ENCODE results near the gene GLIS1. TPM values are rescaled to one million over a fixed set of nuclear protein-coding genes. Genes with fewer than 3 reads are reported as not detected.

GLIS1 gene
- total and polyA plus RNA-seq, 2 experiments from 2014 or later = 0.26 to 0.31 TPM

DNA sequence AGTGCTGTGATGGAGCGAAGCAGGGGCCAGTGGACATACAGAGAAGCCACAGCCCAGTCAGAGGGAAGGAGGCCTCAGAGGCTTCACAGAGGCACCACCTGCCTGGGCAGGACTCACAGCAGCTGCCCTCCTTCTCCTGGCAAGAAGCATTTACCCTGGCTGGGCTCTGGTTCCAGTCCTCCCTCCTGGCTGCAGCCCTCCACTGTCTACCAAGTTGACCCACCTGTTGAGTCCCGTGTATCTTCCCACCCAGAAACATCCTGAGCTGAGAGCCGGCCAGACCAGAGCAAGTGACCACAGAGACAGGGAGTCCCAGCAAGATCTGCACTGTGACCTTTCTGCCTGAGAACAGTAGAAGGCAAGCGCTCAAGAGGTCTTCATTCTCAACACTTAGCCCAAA, 49.7 kb downstream of the GLIS1 start:
- ATAC-seq (no peak), DNase-seq (ENCODE audit: low spot score) (no peak)
- no peaks in the 10 kb centered on the region for H3K36me3 Mint-ChIP-seq (ENCODE audit: low read depth)
- Histone ChIP-seq H3K4me2 (no peak overlapping the region), H4K20me1 (replicated peaks; ENCODE audit: insufficient read depth) (no peaks in the 10 kb centered on the region), H3F3A (replicated peaks; ENCODE audit: low read depth) (no peaks in the 10 kb centered on the region), H3K4me1 (ENCODE audit: insufficient read depth) (peaks cover 10% of the 10 kb centered on the region; the same call in 1 of the 2 replicates), H3K27me3 (ENCODE audit: insufficient read depth) (no peaks in the 10 kb centered on the region), H3K9me2 (ENCODE audit: insufficient read depth) (no peaks in the 10 kb centered on the region), H3K79me2 (replicated peaks; ENCODE audit: insufficient read depth) (no peaks in the 10 kb centered on the region), H3K36me3 (ENCODE audit: insufficient read depth) (no peaks in the 10 kb centered on the region), H3K4me3 (no peak overlapping the region), H3K27ac (ENCODE audit: low read depth) (no peak overlapping the region), H2AFZ (no peak overlapping the region)
- no peaks in the 10 kb centered on the region; the same call in 2 of the 3 replicates for H3K9me3 Mint-ChIP-seq
- H3K27me3 Mint-ChIP-seq (ENCODE audit: insufficient read depth, low read depth, poor library complexity) = peaks cover 23% of the 10 kb centered on the region
- peaks cover 34% of the 10 kb centered on the region for H3K4me1 Mint-ChIP-seq
- H3K4me3 Mint-ChIP-seq = no peak overlapping the region
- no peak for TF ChIP-seq JUNB (IDR thresholded peaks at IDR 0.05; ENCODE audit: unreplicated experiment)
- no peak for TF ChIP-seq STAT1 (IDR thresholded peaks at IDR 0.05; ENCODE audit: unreplicated experiment)
- TF ChIP-seq CREB1 (CRISPR knock-in tag; IDR thresholded peaks at IDR 0.05; ENCODE audit: low read depth) = no peak
- TF ChIP-seq, protein P1, sequence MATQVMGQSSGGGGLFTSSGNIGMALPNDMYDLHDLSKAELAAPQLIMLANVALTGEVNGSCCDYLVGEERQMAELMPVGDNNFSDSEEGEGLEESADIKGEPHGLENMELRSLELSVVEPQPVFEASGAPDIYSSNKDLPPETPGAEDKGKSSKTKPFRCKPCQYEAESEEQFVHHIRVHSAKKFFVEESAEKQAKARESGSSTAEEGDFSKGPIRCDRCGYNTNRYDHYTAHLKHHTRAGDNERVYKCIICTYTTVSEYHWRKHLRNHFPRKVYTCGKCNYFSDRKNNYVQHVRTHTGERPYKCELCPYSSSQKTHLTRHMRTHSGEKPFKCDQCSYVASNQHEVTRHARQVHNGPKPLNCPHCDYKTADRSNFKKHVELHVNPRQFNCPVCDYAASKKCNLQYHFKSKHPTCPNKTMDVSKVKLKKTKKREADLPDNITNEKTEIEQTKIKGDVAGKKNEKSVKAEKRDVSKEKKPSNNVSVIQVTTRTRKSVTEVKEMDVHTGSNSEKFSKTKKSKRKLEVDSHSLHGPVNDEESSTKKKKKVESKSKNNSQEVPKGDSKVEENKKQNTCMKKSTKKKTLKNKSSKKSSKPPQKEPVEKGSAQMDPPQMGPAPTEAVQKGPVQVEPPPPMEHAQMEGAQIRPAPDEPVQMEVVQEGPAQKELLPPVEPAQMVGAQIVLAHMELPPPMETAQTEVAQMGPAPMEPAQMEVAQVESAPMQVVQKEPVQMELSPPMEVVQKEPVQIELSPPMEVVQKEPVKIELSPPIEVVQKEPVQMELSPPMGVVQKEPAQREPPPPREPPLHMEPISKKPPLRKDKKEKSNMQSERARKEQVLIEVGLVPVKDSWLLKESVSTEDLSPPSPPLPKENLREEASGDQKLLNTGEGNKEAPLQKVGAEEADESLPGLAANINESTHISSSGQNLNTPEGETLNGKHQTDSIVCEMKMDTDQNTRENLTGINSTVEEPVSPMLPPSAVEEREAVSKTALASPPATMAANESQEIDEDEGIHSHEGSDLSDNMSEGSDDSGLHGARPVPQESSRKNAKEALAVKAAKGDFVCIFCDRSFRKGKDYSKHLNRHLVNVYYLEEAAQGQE (IDR thresholded peaks at IDR 0.05; ENCODE audit: unreplicated experiment) = no peak
- TF ChIP-seq EZH2 (IDR thresholded peaks at IDR 0.05; ENCODE audit: low read depth, unreplicated experiment) = no peak
- no peak for TF ChIP-seq ETS1 (IDR thresholded peaks at IDR 0.05)
- TF ChIP-seq, protein P2, sequence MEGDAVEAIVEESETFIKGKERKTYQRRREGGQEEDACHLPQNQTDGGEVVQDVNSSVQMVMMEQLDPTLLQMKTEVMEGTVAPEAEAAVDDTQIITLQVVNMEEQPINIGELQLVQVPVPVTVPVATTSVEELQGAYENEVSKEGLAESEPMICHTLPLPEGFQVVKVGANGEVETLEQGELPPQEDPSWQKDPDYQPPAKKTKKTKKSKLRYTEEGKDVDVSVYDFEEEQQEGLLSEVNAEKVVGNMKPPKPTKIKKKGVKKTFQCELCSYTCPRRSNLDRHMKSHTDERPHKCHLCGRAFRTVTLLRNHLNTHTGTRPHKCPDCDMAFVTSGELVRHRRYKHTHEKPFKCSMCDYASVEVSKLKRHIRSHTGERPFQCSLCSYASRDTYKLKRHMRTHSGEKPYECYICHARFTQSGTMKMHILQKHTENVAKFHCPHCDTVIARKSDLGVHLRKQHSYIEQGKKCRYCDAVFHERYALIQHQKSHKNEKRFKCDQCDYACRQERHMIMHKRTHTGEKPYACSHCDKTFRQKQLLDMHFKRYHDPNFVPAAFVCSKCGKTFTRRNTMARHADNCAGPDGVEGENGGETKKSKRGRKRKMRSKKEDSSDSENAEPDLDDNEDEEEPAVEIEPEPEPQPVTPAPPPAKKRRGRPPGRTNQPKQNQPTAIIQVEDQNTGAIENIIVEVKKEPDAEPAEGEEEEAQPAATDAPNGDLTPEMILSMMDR (conservative IDR thresholded peaks at IDR 0.05; ENCODE audit: low read depth in 2 of 2) = no peak
- TF ChIP-seq ZNF331 (CRISPR knock-in tag; IDR thresholded peaks at IDR 0.05; ENCODE audit: low read depth) = no peak
- TF ChIP-seq NANOG (IDR thresholded peaks at IDR 0.05; ENCODE audit: borderline replicate concordance) = no peak
- no peak for TF ChIP-seq POLR2AphosphoS5 (IDR thresholded peaks at IDR 0.05; ENCODE audit: low read depth)
- no peak for TF ChIP-seq EZH2phosphoT487 (IDR thresholded peaks at IDR 0.05; ENCODE audit: unreplicated experiment)
- TF ChIP-seq ZNF462 (CRISPR knock-in tag; IDR thresholded peaks at IDR 0.05) = no peak
- no peak for TF ChIP-seq ZNF114 (CRISPR knock-in tag; IDR thresholded peaks at IDR 0.05)
- H3K27ac Mint-ChIP-seq = no peak overlapping the region

Measured in GM23338 (cell line).